Stimulated activated memory B cell treated with anti-CD40 and anti-IgM and Interleukin-4, amounts not matched to agents 10 μg/mL and 1 μg/mL and 100 μg/mL, for 72 hours (primary cell): ENCODE results near the gene FAM114A2.
"Not testable (repeated sequence)": the region's sequence is repeated elsewhere in the genome, so short reads cannot be mapped to it uniquely, and the experiment has no call there.

Source experiments
- ATAC-seq: fragments of 150-1000 bp; cut with Tn5 transposase; 2 replicates; pipeline ENCODE4 v1.10.0; 2021
- H3K27ac Mint-ChIP-seq: one replicate; pipeline ENCODE4 v1.8.0; 2022; ENCODE audit warnings: mild to moderate bottlenecking, mixed read lengths
- H3K27me3 Mint-ChIP-seq: one replicate; pipeline ENCODE4 v1.8.0; 2022; ENCODE audit warnings: mixed read lengths
- H3K36me3 Mint-ChIP-seq: one replicate; pipeline ENCODE4 v1.8.0; 2022; ENCODE audit warnings: mixed read lengths
- H3K4me1 Mint-ChIP-seq: one replicate; pipeline ENCODE4 v1.8.0; 2022; ENCODE audit warnings: mixed read lengths
- H3K4me3 Mint-ChIP-seq: one replicate; pipeline ENCODE4 v1.8.0; 2022; ENCODE audit warnings: mild to moderate bottlenecking, moderate library complexity, mixed read lengths
- H3K9me3 Mint-ChIP-seq: one replicate; pipeline ENCODE4 v1.8.0; 2022; ENCODE audit warnings: mixed read lengths

FAM114A2 gene

GRCh38 chr5:154018919-154019318 is 19.8 kb downstream of the FAM114A2 start:
- not testable (repeated sequence) for H3K9me3 Mint-ChIP-seq, ATAC-seq

GRCh38 chr5:154015071-154015693 is 23.5 kb downstream of the FAM114A2 start:
- peaks cover 18% of the 10 kb centered on the region for H3K4me1 Mint-ChIP-seq
- no peak overlapping the region for H3K27ac Mint-ChIP-seq
- no peaks in the 10 kb centered on the region for H3K9me3 Mint-ChIP-seq
- peaks cover 94% of the 10 kb centered on the region for H3K36me3 Mint-ChIP-seq
- H3K4me3 Mint-ChIP-seq, result no peak overlapping the region
- ATAC-seq, result no peak
- no peaks in the 10 kb centered on the region for H3K27me3 Mint-ChIP-seq

More at GRCh38 chr5:154018919-154019318, 19.8 kb downstream of the FAM114A2 start:
- H3K27me3 Mint-ChIP-seq, H3K4me3 Mint-ChIP-seq, H3K27ac Mint-ChIP-seq: not testable (repeated sequence)
- Mint-ChIP-seq H3K4me1 (peaks cover 18% of the 10 kb centered on the region), H3K36me3 (peaks cover 93% of the 10 kb centered on the region)

GRCh38 chr5:154010660-154011059 is 28.1 kb downstream of the FAM114A2 start:
- Mint-ChIP-seq H3K27ac (no peak overlapping the region), H3K27me3 (no peaks in the 10 kb centered on the region), H3K9me3 (no peaks in the 10 kb centered on the region), H3K4me3 (no peak overlapping the region), H3K36me3 (peaks cover 77% of the 10 kb centered on the region), H3K4me1 (no peaks in the 10 kb centered on the region)
- ATAC-seq, result no peak

GRCh38 chr5:154005648-154006047 is 33.1 kb downstream of the FAM114A2 start:
- no peak overlapping the region for H3K4me3 Mint-ChIP-seq
- no peaks in the 10 kb centered on the region for H3K27me3 Mint-ChIP-seq
- no peak overlapping the region for H3K27ac Mint-ChIP-seq
- no peaks in the 10 kb centered on the region for H3K4me1 Mint-ChIP-seq
- H3K36me3 Mint-ChIP-seq, result peaks cover 58% of the 10 kb centered on the region
- no peak for ATAC-seq
- H3K9me3 Mint-ChIP-seq, result no peaks in the 10 kb centered on the region

DNA sequence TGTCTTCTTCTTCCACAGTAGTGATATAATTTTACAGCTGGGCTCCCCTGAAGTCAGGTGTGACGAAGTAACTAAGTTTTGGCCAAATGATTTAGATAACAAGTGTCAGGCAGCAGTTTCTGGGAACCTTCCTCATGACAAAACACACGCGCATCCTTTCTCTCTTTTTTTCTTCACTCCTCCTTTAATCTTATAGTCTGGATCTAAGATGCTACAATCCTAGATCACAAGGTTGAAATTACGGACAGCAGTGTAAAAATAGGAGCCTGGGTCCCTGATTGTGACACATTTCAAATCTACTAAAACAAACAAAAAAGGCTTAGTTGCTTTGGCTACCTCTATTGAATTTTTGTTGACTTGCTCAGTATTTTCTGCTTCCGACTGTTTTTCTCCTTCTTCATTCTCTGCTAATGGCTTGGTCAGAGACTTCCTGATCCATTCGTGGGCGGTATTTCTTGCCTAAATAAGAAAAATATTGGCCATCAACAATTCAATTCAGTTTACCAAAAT is 36.1 kb downstream of the FAM114A2 start:
- ATAC-seq, result no peak
- H3K4me3 Mint-ChIP-seq, result no peak overlapping the region
- H3K27ac Mint-ChIP-seq, result no peak overlapping the region
- peaks cover 4% of the 10 kb centered on the region for H3K9me3 Mint-ChIP-seq
- peaks cover 62% of the 10 kb centered on the region for H3K36me3 Mint-ChIP-seq
- no peaks in the 10 kb centered on the region for H3K4me1 Mint-ChIP-seq
- no peaks in the 10 kb centered on the region for H3K27me3 Mint-ChIP-seq

DNA sequence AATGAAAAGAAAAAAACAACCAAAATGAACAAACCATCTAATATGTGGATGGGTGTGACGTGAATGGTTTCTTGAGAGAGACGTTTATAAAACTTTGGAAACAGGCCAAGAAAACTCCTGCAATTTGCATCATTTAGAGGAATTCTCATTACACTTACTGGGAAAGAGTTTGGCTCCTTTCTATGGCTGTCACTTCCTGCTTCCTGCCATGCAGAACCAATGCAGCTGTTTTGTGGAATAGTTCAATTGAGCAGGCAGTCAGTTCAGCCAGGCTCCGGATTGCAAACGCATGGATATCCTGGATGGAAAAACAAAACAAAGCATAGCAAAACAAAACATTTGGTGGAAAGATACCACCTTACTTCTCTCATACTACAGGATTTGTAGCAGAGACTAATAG is 36.6 kb downstream of the FAM114A2 start:
- Mint-ChIP-seq H3K27ac (no peak overlapping the region), H3K4me3 (no peak overlapping the region), H3K9me3 (peaks cover 4% of the 10 kb centered on the region), H3K4me1 (no peaks in the 10 kb centered on the region), H3K36me3 (peaks cover 66% of the 10 kb centered on the region), H3K27me3 (no peaks in the 10 kb centered on the region)
- no peak for ATAC-seq

DNA sequence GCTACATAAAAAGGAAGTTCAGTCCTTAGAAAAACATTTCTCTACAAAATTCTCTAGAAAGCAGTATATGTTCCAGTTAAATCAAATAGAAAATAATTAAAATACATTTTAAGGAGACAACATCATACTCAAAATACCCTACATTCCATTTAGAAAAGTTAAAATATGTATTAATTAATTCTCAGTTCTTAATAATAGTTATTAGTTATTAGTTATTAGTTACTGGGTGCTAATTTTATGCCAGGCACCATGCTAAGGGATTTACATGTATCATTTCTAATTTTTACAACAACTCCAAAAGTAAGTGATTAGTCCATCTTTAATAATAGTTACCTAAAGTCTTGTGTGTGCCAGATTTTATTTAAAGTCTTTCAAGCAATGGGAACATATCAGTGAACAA is 38.0 kb downstream of the FAM114A2 start:
- Mint-ChIP-seq H3K36me3 (peaks cover 69% of the 10 kb centered on the region), H3K27ac (no peak overlapping the region), H3K27me3 (no peaks in the 10 kb centered on the region), H3K4me1 (no peaks in the 10 kb centered on the region), H3K4me3 (no peak overlapping the region), H3K9me3 (peaks cover 4% of the 10 kb centered on the region)
- no peak for ATAC-seq

GRCh38 chr5:153999995-154000394 is 38.7 kb downstream of the FAM114A2 start:
- Mint-ChIP-seq H3K9me3 (peaks cover 4% of the 10 kb centered on the region), H3K36me3 (peaks cover 72% of the 10 kb centered on the region), H3K4me1 (no peaks in the 10 kb centered on the region), H3K4me3 (no peak overlapping the region), H3K27me3 (no peaks in the 10 kb centered on the region), H3K27ac (no peak overlapping the region)
- ATAC-seq, result no peak

DNA sequence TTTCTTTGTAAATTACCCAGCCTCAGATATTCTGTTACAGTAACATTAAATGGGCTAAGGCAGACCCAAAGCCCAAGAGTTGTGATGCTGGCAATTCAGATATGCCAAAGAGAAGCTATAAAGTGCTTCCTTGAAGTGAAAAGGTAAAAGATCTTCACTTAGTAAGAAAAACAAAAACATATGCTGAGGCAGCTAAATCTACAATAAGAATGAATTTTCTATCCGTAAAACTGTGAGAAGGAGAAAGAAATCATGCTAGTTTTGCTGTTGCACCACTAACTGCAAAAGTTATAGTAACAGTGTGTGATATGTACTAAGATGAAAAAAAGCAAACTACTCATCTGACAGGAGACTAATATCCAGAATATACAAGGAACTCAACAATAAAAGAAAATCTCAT is 39.9 kb downstream of the FAM114A2 start:
- H3K36me3 Mint-ChIP-seq, result peaks cover 71% of the 10 kb centered on the region
- no peak overlapping the region for H3K4me3 Mint-ChIP-seq
- H3K27ac Mint-ChIP-seq, result no peak overlapping the region
- no peak for ATAC-seq
- peaks cover 4% of the 10 kb centered on the region for H3K9me3 Mint-ChIP-seq
- H3K4me1 Mint-ChIP-seq, result no peaks in the 10 kb centered on the region
- H3K27me3 Mint-ChIP-seq, result no peaks in the 10 kb centered on the region

GRCh38 chr5:153998010-153998409 is 40.7 kb downstream of the FAM114A2 start:
- Mint-ChIP-seq H3K27ac (no peak overlapping the region), H3K36me3 (peaks cover 71% of the 10 kb centered on the region), H3K27me3 (no peaks in the 10 kb centered on the region), H3K4me1 (no peaks in the 10 kb centered on the region), H3K4me3 (no peak overlapping the region), H3K9me3 (peaks cover 4% of the 10 kb centered on the region)
- no peak for ATAC-seq

DNA sequence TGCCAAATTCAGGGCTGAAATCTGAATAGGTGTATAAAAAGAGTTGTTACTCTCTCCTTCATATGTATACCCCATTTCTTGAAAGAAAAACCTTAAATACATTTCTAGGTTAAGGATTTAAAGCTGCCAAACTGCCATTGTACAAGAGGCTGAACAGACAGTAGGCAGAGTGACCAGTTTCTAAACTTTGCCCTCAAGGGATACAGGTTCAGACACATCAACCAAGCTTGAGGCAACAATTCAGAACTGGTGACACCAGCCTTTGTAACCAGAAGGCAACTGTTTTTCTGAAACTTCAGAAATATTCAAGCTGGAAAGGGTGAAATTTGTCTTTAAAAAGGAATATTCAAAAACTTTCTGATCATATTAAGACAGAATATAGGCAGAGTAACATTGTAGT is 47.5 kb downstream of the FAM114A2 start:
- no peak overlapping the region for H3K4me3 Mint-ChIP-seq
- H3K27me3 Mint-ChIP-seq, result no peaks in the 10 kb centered on the region
- peaks cover 35% of the 10 kb centered on the region for H3K36me3 Mint-ChIP-seq
- no peak for ATAC-seq
- no peaks in the 10 kb centered on the region for H3K9me3 Mint-ChIP-seq
- no peaks in the 10 kb centered on the region for H3K4me1 Mint-ChIP-seq
- no peak overlapping the region for H3K27ac Mint-ChIP-seq

GRCh38 chr5:153988510-153988909 is 50.2 kb downstream of the FAM114A2 start:
- Mint-ChIP-seq H3K4me3 (no peak overlapping the region), H3K36me3 (peaks cover 18% of the 10 kb centered on the region), H3K9me3 (no peaks in the 10 kb centered on the region), H3K27ac (no peak overlapping the region), H3K4me1 (no peaks in the 10 kb centered on the region), H3K27me3 (no peaks in the 10 kb centered on the region)
- no peak for ATAC-seq

DNA sequence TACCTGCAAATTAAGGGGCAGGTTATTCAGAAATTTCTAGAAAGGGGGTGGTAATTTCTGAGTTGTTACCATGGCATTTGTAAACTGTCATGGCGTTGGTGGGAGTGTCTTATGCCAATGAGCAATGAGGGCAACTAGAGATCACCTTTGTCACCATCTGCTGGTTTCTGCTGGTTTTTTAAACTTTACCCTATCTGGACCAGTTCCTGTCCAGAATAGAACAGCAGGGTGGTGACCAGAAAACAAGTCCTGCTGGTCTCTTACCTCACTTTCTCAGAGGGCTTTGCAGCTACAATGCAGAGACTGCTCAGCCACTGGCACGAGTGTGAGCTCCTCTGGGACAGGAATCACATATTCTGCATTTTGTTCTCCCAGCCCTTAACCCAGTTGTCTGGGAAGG is 51.4 kb downstream of the FAM114A2 start:
- H3K9me3 Mint-ChIP-seq, result no peaks in the 10 kb centered on the region
- H3K27ac Mint-ChIP-seq, result no peak overlapping the region
- peaks cover 18% of the 10 kb centered on the region for H3K36me3 Mint-ChIP-seq
- ATAC-seq, result no peak
- no peaks in the 10 kb centered on the region for H3K27me3 Mint-ChIP-seq
- H3K4me3 Mint-ChIP-seq, result no peak overlapping the region
- H3K4me1 Mint-ChIP-seq, result no peaks in the 10 kb centered on the region

- H3K27me3 Mint-ChIP-seq, result no peaks in the 10 kb centered on the region
- ATAC-seq, result no peak
- no peak overlapping the region for H3K4me3 Mint-ChIP-seq
- H3K36me3 Mint-ChIP-seq, result peaks cover 7% of the 10 kb centered on the region
- no peak overlapping the region for H3K27ac Mint-ChIP-seq
- H3K9me3 Mint-ChIP-seq, result no peaks in the 10 kb centered on the region
- H3K4me1 Mint-ChIP-seq, result no peaks in the 10 kb centered on the region
Observed at GRCh38 chr5:153985498-153985897, 53.2 kb downstream of the FAM114A2 start.

DNA sequence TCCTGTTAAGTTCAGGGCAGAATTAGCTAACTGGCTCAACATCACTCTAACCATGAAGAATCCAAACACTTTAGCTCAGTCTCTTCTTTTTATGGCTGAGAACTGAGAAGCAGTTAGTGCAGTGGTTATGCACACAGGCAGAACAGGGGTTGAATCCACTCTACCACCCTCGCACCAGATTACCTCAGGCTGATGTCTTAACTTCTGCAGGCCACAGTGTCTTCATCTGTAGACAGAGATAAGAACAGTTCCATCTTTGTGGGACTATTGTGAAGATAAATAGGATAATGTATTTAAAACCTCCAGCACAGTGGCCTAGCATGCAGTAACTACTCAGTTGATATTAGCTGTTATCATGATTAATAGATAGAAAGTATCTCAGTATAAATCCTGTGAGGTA is 54.8 kb downstream of the FAM114A2 start:
- H3K36me3 Mint-ChIP-seq, result no peaks in the 10 kb centered on the region
- H3K4me3 Mint-ChIP-seq, result no peak overlapping the region
- no peaks in the 10 kb centered on the region for H3K27me3 Mint-ChIP-seq
- ATAC-seq, result no peak
- H3K4me1 Mint-ChIP-seq, result no peaks in the 10 kb centered on the region
- no peak overlapping the region for H3K27ac Mint-ChIP-seq
- H3K9me3 Mint-ChIP-seq, result no peaks in the 10 kb centered on the region

GRCh38 chr5:153981905-153982605 is 56.7 kb downstream of the FAM114A2 start:
- Mint-ChIP-seq H3K9me3 (no peaks in the 10 kb centered on the region), H3K27me3 (no peaks in the 10 kb centered on the region), H3K36me3 (no peaks in the 10 kb centered on the region), H3K4me3 (no peak overlapping the region), H3K4me1 (no peaks in the 10 kb centered on the region), H3K27ac (no peak overlapping the region)
- no peak for ATAC-seq
